Esophagus squamous epithelium (tissue), 4 donors: ENCODE data around the gene SNX2.

Experiments used
- CTCF ChIP-seq, 6 experiments: fragments of 450-650 bp in 4 of 6; fragments of 200-600 bp in 2 of 6; sonication (generic) in 2 of 6; IDR thresholded peaks; one replicate each; pipeline ENCODE4 v1.5.1; 2016 to 2019; ENCODE audit warnings: antibody characterized with exemption in 6 of 6, mild to moderate bottlenecking in 4 of 6, moderate library complexity in 4 of 6
- POLR2A ChIP-seq, 4 donors: fragments of 450-650 bp; IDR thresholded peaks; one replicate each; pipeline ENCODE4 v1.6.1; 2017; ENCODE audit warnings: antibody characterized with exemption in 4 of 4, mild to moderate bottlenecking in 4 of 4, moderate library complexity in 3 of 4

- TF ChIP-seq POLR2A (IDR thresholded peaks at IDR 0.05) (no peak), CTCF (IDR thresholded peaks at IDR 0.05) (no peak)
Observed at GRCh38 chr5:122759241-122760070, 15.4 kb upstream of the SNX2 start.
